Loucy (cell line): Measurements from ENCODE around the gene PUM1.

ENCODE experiments used
- H2AFZ ChIP-seq: fragments of 200-600 bp; sonication (generic); 2 replicates; pipeline ENCODE4 v1.6.0; 2016; ENCODE audit warnings: antibody characterized with exemption, mild to moderate bottlenecking, low read length, moderate library complexity
- H3F3A ChIP-seq: fragments of 200-600 bp; 2 replicates; pipeline ENCODE4 v1.6.0; 2016; ENCODE audit warnings: antibody characterized with exemption, low read depth, mild to moderate bottlenecking
- H3K27me3 ChIP-seq: fragments of 200-600 bp; sonication (generic); 2 replicates; pipeline ENCODE4 v1.6.1; 2014; ENCODE audit warnings: low read length, mild to moderate bottlenecking; ENCODE audit not compliant: insufficient read depth, poor library complexity, severe bottlenecking
- H3K36me3 ChIP-seq: fragments of 200-600 bp; sonication (generic); 2 replicates; pipeline ENCODE4 v1.6.1; 2016; ENCODE audit warnings: low read length; ENCODE audit not compliant: insufficient read depth
- H3K4me1 ChIP-seq: fragments of 200-600 bp; sonication (generic); 2 replicates; pipeline ENCODE4 v1.5.1; 2014; ENCODE audit warnings: low read length, mild to moderate bottlenecking; ENCODE audit not compliant: insufficient read depth, poor library complexity, severe bottlenecking
- H3K4me2 ChIP-seq: fragments of 200-600 bp; sonication (generic); 2 replicates; pipeline ENCODE4 v1.6.0; 2014; ENCODE audit warnings: antibody characterized with exemption, low read length, low read depth, mild to moderate bottlenecking; ENCODE audit not compliant: poor library complexity, severe bottlenecking
- H3K4me3 ChIP-seq: fragments of 200-600 bp; sonication (generic); 2 replicates; pipeline ENCODE4 v1.5.1; 2014; ENCODE audit warnings: low read length, mild to moderate bottlenecking, mixed read lengths; ENCODE audit not compliant: poor library complexity, severe bottlenecking
- H3K79me2 ChIP-seq: fragments of 200-600 bp; sonication (generic); 2 replicates; pipeline ENCODE4 v1.6.1; 2014; ENCODE audit warnings: low read length; ENCODE audit not compliant: insufficient read depth
- H3K9ac ChIP-seq: fragments of 200-600 bp; sonication (generic); 2 replicates; pipeline ENCODE4 v1.6.0; 2014; ENCODE audit warnings: mild to moderate bottlenecking, low read depth, low read length, moderate library complexity; ENCODE audit not compliant: poor library complexity, severe bottlenecking
- H3K9me2 ChIP-seq: fragments of 200-600 bp; sonication (generic); replicated peaks from 2 replicates; pipeline ENCODE4 v1.6.1; 2016; ENCODE audit warnings: low read depth, low read length, mixed read lengths
- H3K9me3 ChIP-seq: fragments of 200-600 bp; sonication (generic); 2 replicates; pipeline ENCODE4 v1.6.1; 2014; ENCODE audit warnings: mild to moderate bottlenecking, antibody characterized with exemption, low read length, low read depth; ENCODE audit not compliant: insufficient read depth
- H4K20me1 ChIP-seq: fragments of 200-600 bp; sonication (generic); 2 replicates; pipeline ENCODE4 v1.6.0; 2014; ENCODE audit warnings: antibody characterized with exemption, low read length, mild to moderate bottlenecking; ENCODE audit not compliant: insufficient read depth, poor library complexity, severe bottlenecking
- CTCF ChIP-seq: fragments of 200-600 bp; sonication (generic); conservative IDR thresholded peaks from 2 replicates; pipeline ENCODE4 v1.5.1; 2014; ENCODE audit warnings: mild to moderate bottlenecking, antibody characterized with exemption, low read length
- EZH2phosphoT487 ChIP-seq: fragments of 200-600 bp; IDR thresholded peaks from 2 replicates; pipeline ENCODE4 v1.6.1; 2018; ENCODE audit warnings: antibody characterized with exemption, mild to moderate bottlenecking, moderate library complexity, borderline replicate concordance

The PUM1 gene

GRCh38 chr1:30982937-30983336 is 82.6 kb downstream of the PUM1 start:
- H3K4me2 ChIP-seq, result no peak overlapping the region
- H3K9me3 ChIP-seq, result no peaks in the 10 kb centered on the region
- no peaks in the 10 kb centered on the region for H3K9me2 ChIP-seq
- no peaks in the 10 kb centered on the region for H3F3A ChIP-seq
- H3K9ac ChIP-seq, result no peak overlapping the region
- peaks cover 85% of the 10 kb centered on the region for H3K79me2 ChIP-seq
- no peaks in the 10 kb centered on the region for H3K4me1 ChIP-seq
- no peak overlapping the region for H3K4me3 ChIP-seq
- peaks cover 92% of the 10 kb centered on the region for H3K36me3 ChIP-seq
- H3K27me3 ChIP-seq, result no peaks in the 10 kb centered on the region
- TF ChIP-seq CTCF, result no peak
- TF ChIP-seq EZH2phosphoT487, result no peak
- no peak overlapping the region for H2AFZ ChIP-seq
- H4K20me1 ChIP-seq, result peaks cover 75% of the 10 kb centered on the region

GRCh38 chr1:30982431-30982830 is 83.1 kb downstream of the PUM1 start:
- H3K36me3 ChIP-seq, result peaks cover 93% of the 10 kb centered on the region
- no peak overlapping the region for H3K4me3 ChIP-seq

GRCh38 chr1:30981172-30981571 is 84.3 kb downstream of the PUM1 start:
- H2AFZ ChIP-seq, result no peak overlapping the region
- no peaks in the 10 kb centered on the region for H3K27me3 ChIP-seq
- no peak overlapping the region for H3K9ac ChIP-seq
- TF ChIP-seq EZH2phosphoT487, result no peak
- no peak for TF ChIP-seq CTCF
- H3K4me3 ChIP-seq, result no peak overlapping the region
- H3K4me2 ChIP-seq, result no peak overlapping the region
- H3K9me3 ChIP-seq, result no peaks in the 10 kb centered on the region
- no peaks in the 10 kb centered on the region for H3K9me2 ChIP-seq
- H4K20me1 ChIP-seq, result peaks cover 67% of the 10 kb centered on the region
- peaks cover 79% of the 10 kb centered on the region for H3K79me2 ChIP-seq
- peaks cover 98% of the 10 kb centered on the region for H3K36me3 ChIP-seq
- no peaks in the 10 kb centered on the region for H3F3A ChIP-seq
- H3K4me1 ChIP-seq, result no peaks in the 10 kb centered on the region

More at GRCh38 chr1:30982431-30982830, 83.1 kb downstream of the PUM1 start:
- Histone ChIP-seq H3K27me3 (no peaks in the 10 kb centered on the region), H2AFZ (no peak overlapping the region), H3K79me2 (peaks cover 85% of the 10 kb centered on the region), H3K9ac (no peak overlapping the region), H3K9me2 (no peaks in the 10 kb centered on the region), H3K4me1 (no peaks in the 10 kb centered on the region), H3K4me2 (no peak overlapping the region), H3F3A (no peaks in the 10 kb centered on the region), H4K20me1 (peaks cover 70% of the 10 kb centered on the region), H3K9me3 (no peaks in the 10 kb centered on the region)
- TF ChIP-seq CTCF, result no peak
- TF ChIP-seq EZH2phosphoT487, result no peak
